Measurements from ENCODE around the gene ZNF544.

GRCh38 chr19:58311345-58311865 is 82.7 kb downstream of the ZNF544 start:
- TF ChIP-seq CTCF (IDR thresholded peaks at IDR 0.05) (no peak), POLR2A (IDR thresholded peaks at IDR 0.05) (no peak)
